GM12891 (cell line): ENCODE results near the gene INPP5D.
"Not testable (repeated sequence)": the region's sequence is repeated elsewhere in the genome, so short reads cannot be mapped to it uniquely, and the experiment has no call there.

Experiments used
- DNase-seq: peaks from one replicate; pipeline ENCODE4 v3.0.0; 2011; ENCODE audit warnings: low spot score; ENCODE audit not compliant: insufficient read length
- FAIRE-seq: peaks from 2 replicates; lab custom pipeline; 2011; peaks lifted over from hg19 to GRCh38; lab: Jason Lieb, UNC
- PAX5 ChIP-seq: IDR thresholded peaks from 2 replicates; pipeline ENCODE4 v1.6.1; 2011; ENCODE audit warnings: low read length, moderate library complexity, mild to moderate bottlenecking; ENCODE audit not compliant: insufficient read depth, severe bottlenecking
- POLR2A ChIP-seq: IDR thresholded peaks from 2 replicates; pipeline ENCODE4 v1.6.1; 2011; ENCODE audit warnings: low read depth, low read length, control low read depth
- POLR2AphosphoS5 ChIP-seq: IDR thresholded peaks from 2 replicates; pipeline ENCODE4 v1.6.1; 2011; ENCODE audit warnings: low read depth, low read length, control low read depth
- POU2F2 ChIP-seq: IDR thresholded peaks from 2 replicates; pipeline ENCODE4 v1.6.1; 2011; ENCODE audit warnings: low read depth, mild to moderate bottlenecking, control low read depth, low read length, moderate library complexity
- SPI1 ChIP-seq: IDR thresholded peaks from 2 replicates; pipeline ENCODE4 v1.6.1; 2011; ENCODE audit warnings: low read depth, low read length, control low read depth
- TAF1 ChIP-seq: IDR thresholded peaks from 2 replicates; pipeline ENCODE4 v1.6.1; 2011; ENCODE audit warnings: low read depth, low read length, control low read depth

INPP5D gene

GRCh38 chr2:233017947-233018346 lies 42.2 kb upstream of the INPP5D start:
- peak; percentile 31 for FAIRE-seq
- TF ChIP-seq PAX5 = no peak
- no peak for TF ChIP-seq SPI1
- TF ChIP-seq POLR2AphosphoS5 = no peak
- no peak for TF ChIP-seq POLR2A
- TF ChIP-seq TAF1 = no peak
- TF ChIP-seq POU2F2 = no peak

GRCh38 chr2:233019610-233020009 lies 40.5 kb upstream of the INPP5D start:
- not testable (repeated sequence) for FAIRE-seq, DNase-seq

More at GRCh38 chr2:233017947-233018346, 42.2 kb upstream of the INPP5D start:
- DNase-seq = no peak

DNA sequence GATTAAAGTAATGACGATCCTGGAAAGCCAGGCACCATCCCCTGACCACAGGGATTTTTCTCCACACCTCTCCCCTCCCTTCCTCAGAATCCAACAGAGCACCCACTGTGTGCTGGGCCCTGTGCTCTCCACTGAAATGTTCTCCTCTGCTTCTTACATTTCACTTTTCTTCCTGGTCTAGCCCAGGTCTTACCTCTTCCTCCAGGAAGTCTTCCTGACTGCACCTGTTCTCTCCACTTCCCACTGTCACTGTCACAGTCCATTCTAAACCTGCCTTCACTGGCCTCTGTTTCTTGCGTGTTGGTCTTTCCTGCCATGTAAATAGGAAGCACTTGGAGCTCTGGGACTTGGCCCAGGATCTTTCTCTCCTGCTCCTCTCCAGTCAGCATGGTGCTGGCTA lies 39.7 kb upstream of the INPP5D start:
- TF ChIP-seq SPI1 (no peak), PAX5 (no peak), POLR2AphosphoS5 (no peak), POLR2A (no peak), POU2F2 (no peak), TAF1 (no peak)
- no peak for FAIRE-seq

GRCh38 chr2:233021771-233022170 lies 38.4 kb upstream of the INPP5D start:
- FAIRE-seq (no peak), DNase-seq (no peak)

More for the DNA sequence above, 39.7 kb upstream of the INPP5D start:
- no peak for DNase-seq

GRCh38 chr2:233022561-233022960 lies 37.6 kb upstream of the INPP5D start:
- no peak for FAIRE-seq
- TF ChIP-seq PAX5 (no peak), TAF1 (no peak), SPI1 (no peak), POLR2AphosphoS5 (no peak), POU2F2 (no peak), POLR2A (no peak)
- DNase-seq = no peak

More at GRCh38 chr2:233021771-233022170, 38.4 kb upstream of the INPP5D start:
- no peak for TF ChIP-seq POU2F2
- TF ChIP-seq POLR2A = no peak
- no peak for TF ChIP-seq TAF1
- no peak for TF ChIP-seq POLR2AphosphoS5
- TF ChIP-seq PAX5 = no peak
- no peak for TF ChIP-seq SPI1

DNA sequence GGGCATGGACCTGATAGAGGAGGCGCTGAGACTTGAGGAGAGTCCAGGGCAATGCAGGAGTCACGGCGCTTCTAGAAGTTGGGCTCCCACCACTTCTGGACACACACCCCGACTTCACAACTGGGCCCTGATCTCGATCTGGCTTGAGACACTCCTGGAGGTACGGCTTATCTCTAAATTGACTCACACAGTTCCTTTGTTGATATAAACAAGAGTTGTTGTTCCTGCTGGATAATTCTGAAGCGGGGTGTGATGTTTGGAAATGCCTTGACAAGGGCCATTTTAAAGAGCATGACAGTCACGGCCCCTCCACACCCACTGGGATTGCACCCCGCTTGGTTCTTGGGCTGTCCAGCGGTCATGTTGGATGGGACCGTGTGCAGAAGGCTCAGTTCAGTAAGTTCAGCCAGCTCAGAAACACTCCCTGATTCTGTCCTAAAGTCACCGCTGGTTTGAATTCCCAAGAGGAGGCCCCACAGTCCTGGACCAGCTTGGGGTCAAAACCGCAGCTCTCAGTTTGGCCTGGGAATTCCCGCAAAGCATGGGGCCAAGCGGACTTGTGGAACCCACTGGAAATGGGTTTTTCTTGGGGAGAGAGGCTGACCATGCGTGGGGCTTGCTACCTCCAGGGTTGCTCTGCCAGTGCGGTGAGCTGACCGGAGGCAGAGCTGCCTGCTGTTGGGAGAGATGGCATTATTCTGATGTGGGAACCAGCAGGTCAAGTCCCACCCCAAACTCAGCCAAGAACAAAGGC lies 37.0 kb upstream of the INPP5D start:
- no peak for TF ChIP-seq POU2F2
- no peak for TF ChIP-seq POLR2A
- DNase-seq (no peak), FAIRE-seq (no peak)

DNA sequence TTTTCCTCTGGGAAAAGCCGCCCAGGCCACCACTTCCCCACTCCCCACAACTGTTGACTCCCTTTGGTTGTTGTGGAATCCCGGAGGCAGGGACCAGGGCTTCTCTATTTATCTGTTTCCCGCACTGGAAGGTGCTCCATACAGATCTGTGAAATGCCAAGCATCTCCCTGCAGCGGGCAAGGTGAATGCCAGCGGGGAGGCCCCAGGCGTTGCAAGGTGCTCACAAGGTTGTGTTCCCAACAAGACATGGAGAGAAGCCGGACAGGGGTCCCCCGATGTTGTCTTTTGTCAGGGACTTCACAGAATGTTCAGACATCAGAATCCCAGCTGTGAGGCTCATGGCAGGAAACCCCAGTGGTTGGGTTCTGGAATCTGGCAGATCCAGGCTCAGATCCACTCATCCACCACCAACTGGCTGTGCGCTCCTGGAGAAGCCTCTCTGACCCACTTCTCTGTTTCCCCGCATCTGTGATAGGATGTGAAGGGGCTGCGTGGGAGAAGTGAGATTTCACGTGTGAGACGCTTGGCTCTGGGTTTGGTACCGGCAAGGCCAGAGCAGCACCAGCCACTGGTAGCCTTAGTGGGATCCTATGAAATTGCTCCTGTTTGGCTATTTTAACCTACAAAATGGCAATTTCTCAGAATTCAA lies 36.3 kb upstream of the INPP5D start:
- TF ChIP-seq TAF1 (no peak), PAX5 (no peak), SPI1 (no peak), POLR2A (no peak), POU2F2 (no peak), POLR2AphosphoS5 (no peak)
- FAIRE-seq = no peak
- no peak for DNase-seq

DNA sequence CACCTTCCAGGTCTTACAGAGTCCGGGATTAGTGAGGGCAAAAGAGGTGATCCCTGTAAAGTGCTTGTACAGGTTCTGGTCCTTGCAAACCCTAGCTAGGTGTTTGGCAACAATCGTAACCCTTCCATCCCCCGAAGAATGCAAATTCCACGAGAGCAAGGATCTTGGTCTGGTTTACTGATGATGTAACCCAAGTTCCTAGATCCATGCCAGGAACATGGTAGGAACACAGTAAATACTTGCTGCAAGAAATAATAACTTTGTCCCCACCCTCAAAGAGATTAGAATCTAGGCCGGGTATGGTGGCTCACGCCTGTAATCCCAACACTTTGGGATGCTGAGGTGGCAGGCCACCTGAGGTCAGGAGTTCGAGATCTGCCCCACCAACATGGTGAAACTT lies 34.4 kb upstream of the INPP5D start:
- DNase-seq = no peak

GRCh38 chr2:233026198-233026813 lies 33.8 kb upstream of the INPP5D start:
- FAIRE-seq (no peak), DNase-seq (no peak)
- TF ChIP-seq PAX5 = no peak
- no peak for TF ChIP-seq POLR2AphosphoS5
- no peak for TF ChIP-seq POLR2A
- TF ChIP-seq SPI1 = no peak
- no peak for TF ChIP-seq POU2F2
- no peak for TF ChIP-seq TAF1

More for the DNA sequence above, 34.4 kb upstream of the INPP5D start:
- no peak for FAIRE-seq
- TF ChIP-seq POLR2AphosphoS5 (no peak), POLR2A (no peak), PAX5 (no peak), TAF1 (no peak), POU2F2 (no peak), SPI1 (no peak)

DNA sequence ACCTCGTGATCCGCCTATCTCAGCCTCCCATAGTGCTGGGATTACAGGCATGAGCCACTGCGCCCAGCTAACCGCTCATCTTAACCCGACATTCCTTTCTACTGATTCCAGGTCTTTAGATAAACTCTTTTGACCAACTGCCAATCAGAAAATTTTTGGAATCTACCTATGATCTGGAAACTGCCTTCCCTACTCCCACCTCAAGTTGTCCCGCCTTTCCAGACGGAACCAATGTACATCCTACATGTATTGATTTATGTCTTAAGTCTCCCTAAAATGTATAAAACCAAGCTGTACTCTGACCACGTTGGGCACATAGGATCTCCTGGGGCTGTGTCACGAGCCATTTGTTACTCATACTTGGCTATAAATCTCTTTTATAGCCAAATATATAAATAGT lies 30.8 kb upstream of the INPP5D start:
- peak; percentile 26 for FAIRE-seq
- no peak for TF ChIP-seq PAX5
- TF ChIP-seq POLR2A = no peak
- no peak for TF ChIP-seq SPI1
- no peak for TF ChIP-seq TAF1
- no peak for TF ChIP-seq POU2F2
- no peak for TF ChIP-seq POLR2AphosphoS5
- DNase-seq = no peak
